Gastroesophageal sphincter (tissue), 3 donors: ENCODE results near the gene NPAS1.

Experiments
- EP300 ChIP-seq: sonication (generic); formaldehyde crosslinking; IDR thresholded peaks from one replicate; pipeline ENCODE4 v1.6.1; 2017; ENCODE audit warnings: antibody characterized with exemption, mild to moderate bottlenecking
- POLR2A ChIP-seq, 2 donors: fragments of 450-650 bp; IDR thresholded peaks; one replicate each; pipeline ENCODE4 v1.6.1; 2017; ENCODE audit warnings: antibody characterized with exemption in 2 of 2, mild to moderate bottlenecking in 2 of 2, moderate library complexity in 1 of 2
- TF ChIP-seq, protein P1 (sequence below), 4 experiments: fragments of 200-600 bp in 2 of 4; fragments of 450-650 bp in 2 of 4; sonication (generic) in 1 of 4; IDR thresholded peaks; one replicate each; pipeline ENCODE4 v1.5.1; 2017 to 2019; ENCODE audit warnings: antibody characterized with exemption in 4 of 4, mild to moderate bottlenecking in 2 of 4, moderate library complexity in 2 of 4

- TF ChIP-seq, protein P1, sequence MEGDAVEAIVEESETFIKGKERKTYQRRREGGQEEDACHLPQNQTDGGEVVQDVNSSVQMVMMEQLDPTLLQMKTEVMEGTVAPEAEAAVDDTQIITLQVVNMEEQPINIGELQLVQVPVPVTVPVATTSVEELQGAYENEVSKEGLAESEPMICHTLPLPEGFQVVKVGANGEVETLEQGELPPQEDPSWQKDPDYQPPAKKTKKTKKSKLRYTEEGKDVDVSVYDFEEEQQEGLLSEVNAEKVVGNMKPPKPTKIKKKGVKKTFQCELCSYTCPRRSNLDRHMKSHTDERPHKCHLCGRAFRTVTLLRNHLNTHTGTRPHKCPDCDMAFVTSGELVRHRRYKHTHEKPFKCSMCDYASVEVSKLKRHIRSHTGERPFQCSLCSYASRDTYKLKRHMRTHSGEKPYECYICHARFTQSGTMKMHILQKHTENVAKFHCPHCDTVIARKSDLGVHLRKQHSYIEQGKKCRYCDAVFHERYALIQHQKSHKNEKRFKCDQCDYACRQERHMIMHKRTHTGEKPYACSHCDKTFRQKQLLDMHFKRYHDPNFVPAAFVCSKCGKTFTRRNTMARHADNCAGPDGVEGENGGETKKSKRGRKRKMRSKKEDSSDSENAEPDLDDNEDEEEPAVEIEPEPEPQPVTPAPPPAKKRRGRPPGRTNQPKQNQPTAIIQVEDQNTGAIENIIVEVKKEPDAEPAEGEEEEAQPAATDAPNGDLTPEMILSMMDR (IDR thresholded peaks at IDR 0.05): no peak
- TF ChIP-seq EP300: no peak
- TF ChIP-seq POLR2A (IDR thresholded peaks at IDR 0.05): no peak
These were observed 20.3 kb upstream of the NPAS1 start for GRCh38 chr19:46999377-46999776.
